Ovary (tissue), 3 donors: ENCODE measurements around the gene TRIM65.

ENCODE experiments used
- CTCF ChIP-seq, 3 donors: fragments of 450-650 bp in 2 of 3; fragments of 200-600 bp in 1 of 3; IDR thresholded peaks; one replicate each; pipeline versions ENCODE4 v1.5.1 to v1.8.0; 2016 to 2022; ENCODE audit warnings: antibody characterized with exemption in 3 of 3, mild to moderate bottlenecking in 1 of 3
- EP300 ChIP-seq: sonication (generic); formaldehyde crosslinking; IDR thresholded peaks from one replicate; pipeline ENCODE4 v1.6.1; 2017; ENCODE audit warnings: antibody characterized with exemption
- donor health status: DM: no; HTN: no; CAD: no.

DNA sequence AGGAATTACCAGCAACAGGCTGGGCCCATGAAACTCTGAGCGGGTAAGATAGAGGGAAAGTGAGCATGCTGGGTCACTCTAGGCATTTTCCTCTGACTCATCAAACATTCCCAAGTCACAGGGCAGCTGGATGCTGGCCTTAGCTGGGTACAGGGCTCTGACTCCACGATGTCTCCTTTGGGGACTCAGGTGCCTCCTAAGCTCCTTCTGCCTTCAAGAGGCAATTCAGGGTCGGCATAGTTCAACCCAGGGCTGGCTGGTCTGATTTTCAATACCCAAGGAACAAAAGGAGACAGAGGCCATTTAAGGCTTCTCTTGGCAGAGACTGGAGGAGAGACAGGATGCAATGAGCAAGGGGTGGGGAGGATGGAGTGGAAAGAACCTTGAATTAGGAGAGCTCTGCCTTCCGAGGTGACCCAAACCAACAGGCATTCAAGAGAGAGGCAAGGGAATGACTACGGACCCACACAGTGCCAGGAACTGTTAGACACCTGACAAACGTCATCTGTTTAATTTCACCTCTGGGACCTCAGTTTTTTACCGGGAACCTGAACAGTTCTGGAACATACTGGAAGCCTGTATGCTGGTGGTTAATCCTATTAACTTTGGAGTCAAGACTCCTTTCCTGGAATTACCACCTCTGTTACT is 42.5 kb downstream of the TRIM65 start:
- no peak for TF ChIP-seq CTCF (IDR thresholded peaks at IDR 0.05)
- TF ChIP-seq EP300 = no peak
